ENCODE results near the gene BBC3.

DNA sequence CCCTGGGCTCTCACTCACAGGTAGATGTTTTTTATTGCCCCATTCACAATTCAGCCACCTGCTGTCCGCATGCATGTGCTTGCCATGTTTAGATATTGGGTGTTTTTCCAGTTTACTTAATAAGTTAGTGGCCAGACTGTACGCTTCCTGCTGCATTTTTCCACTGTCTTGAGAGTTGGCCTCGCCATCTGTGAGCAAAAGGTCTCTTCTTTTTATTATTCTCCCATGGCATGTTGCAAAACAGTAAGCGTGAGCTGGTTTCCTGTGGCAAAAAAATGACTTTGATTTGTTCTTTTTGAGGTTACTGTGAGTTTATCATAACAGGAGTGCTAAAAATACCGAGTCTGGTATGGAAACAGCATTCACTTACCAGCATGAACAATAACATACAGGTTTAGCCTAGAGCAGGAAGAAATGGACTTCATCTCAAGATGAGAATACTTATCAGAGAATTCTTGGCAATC, 54.3 kb downstream of the BBC3 start:
- TF ChIP-seq POLR2A (IDR thresholded peaks at IDR 0.05) = no peak
- TF ChIP-seq, protein P1, sequence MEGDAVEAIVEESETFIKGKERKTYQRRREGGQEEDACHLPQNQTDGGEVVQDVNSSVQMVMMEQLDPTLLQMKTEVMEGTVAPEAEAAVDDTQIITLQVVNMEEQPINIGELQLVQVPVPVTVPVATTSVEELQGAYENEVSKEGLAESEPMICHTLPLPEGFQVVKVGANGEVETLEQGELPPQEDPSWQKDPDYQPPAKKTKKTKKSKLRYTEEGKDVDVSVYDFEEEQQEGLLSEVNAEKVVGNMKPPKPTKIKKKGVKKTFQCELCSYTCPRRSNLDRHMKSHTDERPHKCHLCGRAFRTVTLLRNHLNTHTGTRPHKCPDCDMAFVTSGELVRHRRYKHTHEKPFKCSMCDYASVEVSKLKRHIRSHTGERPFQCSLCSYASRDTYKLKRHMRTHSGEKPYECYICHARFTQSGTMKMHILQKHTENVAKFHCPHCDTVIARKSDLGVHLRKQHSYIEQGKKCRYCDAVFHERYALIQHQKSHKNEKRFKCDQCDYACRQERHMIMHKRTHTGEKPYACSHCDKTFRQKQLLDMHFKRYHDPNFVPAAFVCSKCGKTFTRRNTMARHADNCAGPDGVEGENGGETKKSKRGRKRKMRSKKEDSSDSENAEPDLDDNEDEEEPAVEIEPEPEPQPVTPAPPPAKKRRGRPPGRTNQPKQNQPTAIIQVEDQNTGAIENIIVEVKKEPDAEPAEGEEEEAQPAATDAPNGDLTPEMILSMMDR (IDR thresholded peaks at IDR 0.05) = no peak
